A549 (cell line): Measurements from ENCODE around the gene CP.

Source experiments
- NR3C1 ChIP-seq: fragments of >200 bp; sonication (Bioruptor Twin); formaldehyde crosslinking; IDR thresholded peaks from 3 replicates; pipeline ENCODE4 v1.6.1; 2017
- POLR2A ChIP-seq: IDR thresholded peaks from 2 replicates; pipeline ENCODE4 v1.6.1; 2012; ENCODE audit warnings: mild to moderate bottlenecking, low read length
- RFX5 ChIP-seq: fragments of 450-650 bp; IDR thresholded peaks from 2 replicates; pipeline ENCODE4 v1.7.1; 2014; ENCODE audit warnings: antibody characterized with exemption, mild to moderate bottlenecking, moderate library complexity
- TF ChIP-seq, protein P1 (sequence below): fragments of >200 bp; sonication (Bioruptor Twin); formaldehyde crosslinking; IDR thresholded peaks from 3 replicates; pipeline ENCODE4 v1.5.1; 2016

DNA sequence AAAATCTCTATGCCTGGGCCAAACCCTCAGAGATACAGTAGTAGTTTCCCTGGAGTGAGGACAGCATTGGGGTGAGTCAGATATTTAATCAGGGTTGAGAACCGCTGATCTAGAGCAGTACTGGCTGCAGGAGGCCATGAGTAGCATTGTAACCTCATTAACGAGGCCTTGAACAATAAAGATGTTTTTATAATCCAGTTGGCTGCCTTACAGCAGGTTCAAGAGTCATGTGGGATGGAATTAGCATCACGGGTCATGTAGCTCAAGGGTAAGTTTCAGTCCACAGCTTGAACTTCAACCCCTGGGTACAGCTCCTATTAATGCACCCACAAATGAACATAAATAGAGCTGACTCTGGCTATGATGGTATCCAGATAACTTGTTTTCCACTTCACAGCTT, 87.1 kb downstream of the CP start:
- TF ChIP-seq RFX5 (no peak), NR3C1 (no peak), POLR2A (no peak)
- TF ChIP-seq, protein P1, sequence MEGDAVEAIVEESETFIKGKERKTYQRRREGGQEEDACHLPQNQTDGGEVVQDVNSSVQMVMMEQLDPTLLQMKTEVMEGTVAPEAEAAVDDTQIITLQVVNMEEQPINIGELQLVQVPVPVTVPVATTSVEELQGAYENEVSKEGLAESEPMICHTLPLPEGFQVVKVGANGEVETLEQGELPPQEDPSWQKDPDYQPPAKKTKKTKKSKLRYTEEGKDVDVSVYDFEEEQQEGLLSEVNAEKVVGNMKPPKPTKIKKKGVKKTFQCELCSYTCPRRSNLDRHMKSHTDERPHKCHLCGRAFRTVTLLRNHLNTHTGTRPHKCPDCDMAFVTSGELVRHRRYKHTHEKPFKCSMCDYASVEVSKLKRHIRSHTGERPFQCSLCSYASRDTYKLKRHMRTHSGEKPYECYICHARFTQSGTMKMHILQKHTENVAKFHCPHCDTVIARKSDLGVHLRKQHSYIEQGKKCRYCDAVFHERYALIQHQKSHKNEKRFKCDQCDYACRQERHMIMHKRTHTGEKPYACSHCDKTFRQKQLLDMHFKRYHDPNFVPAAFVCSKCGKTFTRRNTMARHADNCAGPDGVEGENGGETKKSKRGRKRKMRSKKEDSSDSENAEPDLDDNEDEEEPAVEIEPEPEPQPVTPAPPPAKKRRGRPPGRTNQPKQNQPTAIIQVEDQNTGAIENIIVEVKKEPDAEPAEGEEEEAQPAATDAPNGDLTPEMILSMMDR: no peak
